WTC11 (cell line): ENCODE measurements around the gene B4GALT6. TPM values are rescaled to one million over a fixed set of nuclear protein-coding genes. Genes with fewer than 3 reads are reported as not detected.
A peak's percentile ranks its signal among the peaks of the same experiment; 100 is the strongest.

Experiments used
- AR ChIP-seq: fragments of 250-450 bp; sonication (Bioruptor Pico); IDR thresholded peaks from 2 replicates; pipeline ENCODE4 v1.9.0; 2021; ENCODE audit warnings: mild to moderate bottlenecking
- CBFB ChIP-seq: sonication (generic); formaldehyde crosslinking; IDR thresholded peaks from 2 replicates; pipeline ENCODE4 v1.8.1; 2022; ENCODE audit warnings: mild to moderate bottlenecking, low read depth, missing genetic modification reagents
- CDX4 ChIP-seq: fragments of 250-450 bp; sonication (Bioruptor Pico); IDR thresholded peaks from 2 replicates; pipeline ENCODE4 v1.9.0; 2021; ENCODE audit warnings: moderate library complexity, mild to moderate bottlenecking, inconsistent platforms, borderline replicate concordance
- E2F1 ChIP-seq: sonication (generic); formaldehyde crosslinking; IDR thresholded peaks from 2 replicates; pipeline ENCODE4 v1.8.0; 2022; ENCODE audit warnings: mild to moderate bottlenecking, missing genetic modification reagents
- E2F5 ChIP-seq: sonication (generic); formaldehyde crosslinking; IDR thresholded peaks from 2 replicates; pipeline ENCODE4 v1.8.1; 2022; ENCODE audit warnings: mild to moderate bottlenecking, moderate library complexity, missing genetic modification reagents
- ESRRA ChIP-seq: sonication (generic); formaldehyde crosslinking; IDR thresholded peaks from 2 replicates; pipeline ENCODE4 v1.8.1; 2022; ENCODE audit warnings: mild to moderate bottlenecking, missing genetic modification reagents, borderline replicate concordance
- ETV6 ChIP-seq: sonication (generic); formaldehyde crosslinking; IDR thresholded peaks from 2 replicates; pipeline ENCODE4 v1.8.1; 2022; ENCODE audit warnings: mild to moderate bottlenecking, missing genetic modification reagents
- FOXJ3 ChIP-seq: sonication (generic); formaldehyde crosslinking; IDR thresholded peaks from 2 replicates; pipeline ENCODE4 v1.9.0; 2021; ENCODE audit warnings: missing genetic modification reagents, mild to moderate bottlenecking, borderline replicate concordance
- GTF2I ChIP-seq: fragments of 250-450 bp; sonication (Bioruptor Pico); conservative IDR thresholded peaks from 2 replicates; pipeline ENCODE4 v1.4.0; 2021; ENCODE audit warnings: mild to moderate bottlenecking
- MAX ChIP-seq: sonication (generic); formaldehyde crosslinking; IDR thresholded peaks from 2 replicates; pipeline ENCODE4 v1.8.0; 2022; ENCODE audit warnings: mild to moderate bottlenecking, missing genetic modification reagents
- NR1H2 ChIP-seq: sonication (generic); formaldehyde crosslinking; IDR thresholded peaks from 2 replicates; pipeline ENCODE4 v1.9.0; 2021; ENCODE audit warnings: mild to moderate bottlenecking, moderate library complexity, missing genetic modification reagents
- NR2C2 ChIP-seq: sonication (generic); formaldehyde crosslinking; IDR thresholded peaks from 2 replicates; pipeline ENCODE4 v1.8.0; 2022; ENCODE audit warnings: mild to moderate bottlenecking, missing genetic modification reagents
- RORB ChIP-seq: fragments of 250-450 bp; sonication (Bioruptor Pico); IDR thresholded peaks from 2 replicates; pipeline ENCODE4 v1.9.0; 2021; ENCODE audit warnings: mild to moderate bottlenecking
- SP1 ChIP-seq: sonication (generic); formaldehyde crosslinking; conservative IDR thresholded peaks from 2 replicates; pipeline ENCODE4 v1.8.1; 2022; ENCODE audit warnings: missing genetic modification reagents
- TCF7 ChIP-seq: sonication (generic); formaldehyde crosslinking; IDR thresholded peaks from 2 replicates; pipeline ENCODE4 v1.8.0; 2022; ENCODE audit warnings: mild to moderate bottlenecking, low read depth, missing genetic modification reagents, moderate library complexity
- TEAD4 ChIP-seq: sonication (generic); formaldehyde crosslinking; IDR thresholded peaks from 2 replicates; pipeline ENCODE4 v1.8.0; 2022; ENCODE audit warnings: mild to moderate bottlenecking, missing genetic modification reagents
- ZNF219 ChIP-seq: sonication (generic); formaldehyde crosslinking; IDR thresholded peaks from 2 replicates; pipeline ENCODE4 v1.8.0; 2023; ENCODE audit warnings: missing genetic modification reagents, mild to moderate bottlenecking, borderline replicate concordance
- ZNF232 ChIP-seq: sonication (generic); formaldehyde crosslinking; IDR thresholded peaks from 2 replicates; pipeline ENCODE4 v1.8.0; 2022; ENCODE audit warnings: mild to moderate bottlenecking, missing genetic modification reagents
- ZNF281 ChIP-seq: sonication (generic); formaldehyde crosslinking; IDR thresholded peaks from 2 replicates; pipeline ENCODE4 v1.8.0; 2023; ENCODE audit warnings: mild to moderate bottlenecking, missing genetic modification reagents
- ZNF416 ChIP-seq: fragments of 250-450 bp; sonication (Bioruptor Pico); IDR thresholded peaks from 2 replicates; pipeline ENCODE4 v1.9.0; 2021; ENCODE audit warnings: mild to moderate bottlenecking, inconsistent platforms
- ZNF512 ChIP-seq: sonication (generic); formaldehyde crosslinking; IDR thresholded peaks from 2 replicates; pipeline ENCODE4 v1.8.1; 2022; ENCODE audit warnings: missing genetic modification reagents, borderline replicate concordance
- ZNF532 ChIP-seq: fragments of 250-450 bp; sonication (Bioruptor Pico); IDR thresholded peaks from 2 replicates; pipeline ENCODE4 v1.9.0; 2021; ENCODE audit warnings: mild to moderate bottlenecking, borderline replicate concordance
- ZNF671 ChIP-seq: fragments of 250-450 bp; sonication (Bioruptor Pico); IDR thresholded peaks from 2 replicates; pipeline ENCODE4 v1.8.0; 2021; ENCODE audit warnings: mild to moderate bottlenecking
- total RNA-seq: library from RNA; stranded (reverse); gene quantifications from 3 replicates; pipeline ENCODE4 v1.2.3, GENCODE V29; 2021

Gene B4GALT6
- total RNA-seq, 1 experiment from 2014 or later, result 50.6 TPM

GRCh38 chr18:31685097-31686082 lies 1.0 kb upstream of the B4GALT6 start (continued):
- TF ChIP-seq AR (CRISPR knock-in tag), result no peak
- TF ChIP-seq ETV6 (CRISPR knock-in tag), result peak; percentile 25; the same call in 1 of the 2 replicates
- TF ChIP-seq NR1H2 (CRISPR knock-in tag), result no peak
- no peak for TF ChIP-seq CDX4
- no peak; the same call in 1 of the 2 replicates for TF ChIP-seq NR2C2 (CRISPR knock-in tag)
- no peak; the same call in 1 of the 2 replicates for TF ChIP-seq ZNF219
- TF ChIP-seq RORB (CRISPR knock-in tag), result no peak
- TF ChIP-seq CBFB (CRISPR knock-in tag), result 0 out of 2 replicates have a peak, but pooled peaks have one; percentile 15
- TF ChIP-seq TCF7 (CRISPR knock-in tag), result no peak
- TF ChIP-seq ZNF532 (CRISPR knock-in tag), result no peak
- TF ChIP-seq SP1 (CRISPR knock-in tag), result 0 out of 2 replicates have a peak, but pooled peaks have one; percentile 5
- no peak for TF ChIP-seq ZNF671 (CRISPR knock-in tag)
- TF ChIP-seq TEAD4 (CRISPR knock-in tag), result no peak
- TF ChIP-seq ZNF416 (CRISPR knock-in tag), result no peak
- no peak for TF ChIP-seq FOXJ3 (CRISPR knock-in tag)
- TF ChIP-seq E2F1, result 0 out of 2 replicates have a peak, but pooled peaks have one; percentile 14
- peak; percentile 62; the same call in 1 of the 2 replicates for TF ChIP-seq E2F5 (CRISPR knock-in tag)
- peak; percentile 59; the same call in 1 of the 2 replicates for TF ChIP-seq MAX (CRISPR knock-in tag)
- no peak for TF ChIP-seq GTF2I (CRISPR knock-in tag)
- no peak for TF ChIP-seq ZNF281 (CRISPR knock-in tag)
- TF ChIP-seq ZNF232 (CRISPR knock-in tag), result no peak
- no peak for TF ChIP-seq ZNF512 (CRISPR knock-in tag)
- TF ChIP-seq ESRRA (CRISPR knock-in tag), result no peak; the same call in 1 of the 2 replicates
